ENCODE results near the gene PCED1B.

The PCED1B gene

GRCh38 chr12:47219243-47219642 is 139.8 kb downstream of the PCED1B start:
- Histone ChIP-seq H3K27me3 (ENCODE audit: insufficient read depth, low read length) (no peaks in the 10 kb centered on the region), H3K27ac (ENCODE audit: low read length) (no peak overlapping the region), H3K9ac (ENCODE audit: low read depth, low read length) (no peak overlapping the region), H3K4me3 (ENCODE audit: low read length) (no peak overlapping the region), H3K4me1 (ENCODE audit: insufficient read depth, low read length) (peaks cover 15% of the 10 kb centered on the region; the same call in 1 of the 2 replicates), H3K36me3 (ENCODE audit: insufficient read depth, low read depth, low read length) (no peaks in the 10 kb centered on the region), H3K9me3 (ENCODE audit: insufficient read depth, low read depth, low read length) (no peaks in the 10 kb centered on the region)

- Histone ChIP-seq H3K27ac (ENCODE audit: low read length) (no peak overlapping the region), H3K27me3 (ENCODE audit: insufficient read depth, low read length) (no peaks in the 10 kb centered on the region), H3K36me3 (ENCODE audit: insufficient read depth, low read depth, low read length) (no peaks in the 10 kb centered on the region), H3K9me3 (ENCODE audit: insufficient read depth, low read depth, low read length) (no peaks in the 10 kb centered on the region), H3K4me3 (ENCODE audit: low read length) (no peak overlapping the region), H3K4me1 (ENCODE audit: insufficient read depth, low read length) (peaks cover 31% of the 10 kb centered on the region; the same call in 1 of the 2 replicates), H3K9ac (ENCODE audit: low read depth, low read length) (no peak overlapping the region)
Measured at GRCh38 chr12:47221256-47222023, 142.0 kb downstream of the PCED1B start.

GRCh38 chr12:47222520-47223030 is 143.2 kb downstream of the PCED1B start:
- H3K9ac ChIP-seq (ENCODE audit: low read depth, low read length): peak overlapping the region; percentile 76; the same call in 1 of the 2 replicates

GRCh38 chr12:47223031-47223847 is 143.8 kb downstream of the PCED1B start:
- Histone ChIP-seq H3K9ac (ENCODE audit: low read depth, low read length) (peak overlapping the region; percentile 76; the same call in 1 of the 2 replicates), H3K4me3 (ENCODE audit: low read length) (peak overlapping the region; percentile 52), H3K4me1 (ENCODE audit: insufficient read depth, low read length) (peaks cover 31% of the 10 kb centered on the region; the same call in 1 of the 2 replicates)

More at GRCh38 chr12:47222520-47223030, 143.2 kb downstream of the PCED1B start:
- Histone ChIP-seq H3K4me1 (ENCODE audit: insufficient read depth, low read length) (peaks cover 31% of the 10 kb centered on the region; the same call in 1 of the 2 replicates), H3K36me3 (ENCODE audit: insufficient read depth, low read depth, low read length) (no peaks in the 10 kb centered on the region), H3K4me3 (ENCODE audit: low read length) (peak overlapping the region; percentile 52), H3K27me3 (ENCODE audit: insufficient read depth, low read length) (no peaks in the 10 kb centered on the region), H3K9me3 (ENCODE audit: insufficient read depth, low read depth, low read length) (no peaks in the 10 kb centered on the region), H3K27ac (ENCODE audit: low read length) (peak overlapping the region; percentile 96)

GRCh38 chr12:47223848-47224213 is 144.4 kb downstream of the PCED1B start:
- peak overlapping the region; percentile 81 for H3K27ac ChIP-seq (ENCODE audit: low read length)
- H3K9ac ChIP-seq (ENCODE audit: low read depth, low read length): peak overlapping the region; percentile 76; the same call in 1 of the 2 replicates
- no peaks in the 10 kb centered on the region for H3K36me3 ChIP-seq (ENCODE audit: insufficient read depth, low read depth, low read length)
- H3K4me3 ChIP-seq (ENCODE audit: low read length): peak overlapping the region; percentile 52
- peaks cover 31% of the 10 kb centered on the region; the same call in 1 of the 2 replicates for H3K4me1 ChIP-seq (ENCODE audit: insufficient read depth, low read length)
- H3K27me3 ChIP-seq (ENCODE audit: insufficient read depth, low read length): no peaks in the 10 kb centered on the region
- H3K9me3 ChIP-seq (ENCODE audit: insufficient read depth, low read depth, low read length): no peaks in the 10 kb centered on the region

More at GRCh38 chr12:47223031-47223847, 143.8 kb downstream of the PCED1B start:
- H3K27me3 ChIP-seq (ENCODE audit: insufficient read depth, low read length): no peaks in the 10 kb centered on the region
- no peaks in the 10 kb centered on the region for H3K9me3 ChIP-seq (ENCODE audit: insufficient read depth, low read depth, low read length)
- no peaks in the 10 kb centered on the region for H3K36me3 ChIP-seq (ENCODE audit: insufficient read depth, low read depth, low read length)
- peak overlapping the region; percentile 96 for H3K27ac ChIP-seq (ENCODE audit: low read length)

- H3K27me3 ChIP-seq (ENCODE audit: insufficient read depth, low read length): no peaks in the 10 kb centered on the region
- H3K9ac ChIP-seq (ENCODE audit: low read depth, low read length): peak overlapping the region; percentile 76; the same call in 1 of the 2 replicates
- peak overlapping the region; percentile 81 for H3K27ac ChIP-seq (ENCODE audit: low read length)
- no peaks in the 10 kb centered on the region for H3K36me3 ChIP-seq (ENCODE audit: insufficient read depth, low read depth, low read length)
- H3K4me3 ChIP-seq (ENCODE audit: low read length): peak overlapping the region; percentile 52; the same call in 1 of the 2 replicates
- peaks cover 31% of the 10 kb centered on the region; the same call in 1 of the 2 replicates for H3K4me1 ChIP-seq (ENCODE audit: insufficient read depth, low read length)
- no peaks in the 10 kb centered on the region for H3K9me3 ChIP-seq (ENCODE audit: insufficient read depth, low read depth, low read length)
Measured at GRCh38 chr12:47224563-47225133, 145.2 kb downstream of the PCED1B start.

GRCh38 chr12:47225356-47225755 is 145.9 kb downstream of the PCED1B start:
- Histone ChIP-seq H3K27ac (ENCODE audit: low read length) (no peak overlapping the region), H3K4me3 (ENCODE audit: low read length) (no peak overlapping the region), H3K27me3 (ENCODE audit: insufficient read depth, low read length) (no peaks in the 10 kb centered on the region), H3K9ac (ENCODE audit: low read depth, low read length) (peak overlapping the region; percentile 76; the same call in 1 of the 2 replicates), H3K9me3 (ENCODE audit: insufficient read depth, low read depth, low read length) (no peaks in the 10 kb centered on the region), H3K36me3 (ENCODE audit: insufficient read depth, low read depth, low read length) (no peaks in the 10 kb centered on the region), H3K4me1 (ENCODE audit: insufficient read depth, low read length) (peaks cover 31% of the 10 kb centered on the region; the same call in 1 of the 2 replicates)

GRCh38 chr12:47226199-47226598 is 146.8 kb downstream of the PCED1B start:
- Histone ChIP-seq H3K9ac (ENCODE audit: low read depth, low read length) (no peak overlapping the region; the same call in 1 of the 2 replicates), H3K4me1 (ENCODE audit: insufficient read depth, low read length) (peaks cover 31% of the 10 kb centered on the region; the same call in 1 of the 2 replicates), H3K27ac (ENCODE audit: low read length) (no peak overlapping the region), H3K9me3 (ENCODE audit: insufficient read depth, low read depth, low read length) (no peaks in the 10 kb centered on the region), H3K36me3 (ENCODE audit: insufficient read depth, low read depth, low read length) (no peaks in the 10 kb centered on the region), H3K27me3 (ENCODE audit: insufficient read depth, low read length) (no peaks in the 10 kb centered on the region), H3K4me3 (ENCODE audit: low read length) (no peak overlapping the region)

- no peak overlapping the region for H3K4me3 ChIP-seq (ENCODE audit: low read length)
- no peak overlapping the region for H3K27ac ChIP-seq (ENCODE audit: low read length)
- H3K36me3 ChIP-seq (ENCODE audit: insufficient read depth, low read depth, low read length): no peaks in the 10 kb centered on the region
- no peak overlapping the region for H3K9ac ChIP-seq (ENCODE audit: low read depth, low read length)
- H3K4me1 ChIP-seq (ENCODE audit: insufficient read depth, low read length): peaks cover 20% of the 10 kb centered on the region; the same call in 1 of the 2 replicates
- no peaks in the 10 kb centered on the region for H3K27me3 ChIP-seq (ENCODE audit: insufficient read depth, low read length)
- H3K9me3 ChIP-seq (ENCODE audit: insufficient read depth, low read depth, low read length): no peaks in the 10 kb centered on the region
Measured at GRCh38 chr12:47228802-47229201, 149.4 kb downstream of the PCED1B start.

GRCh38 chr12:47231456-47231855 is 152.0 kb downstream of the PCED1B start:
- H3K4me1 ChIP-seq (ENCODE audit: insufficient read depth, low read length): no peaks in the 10 kb centered on the region

GRCh38 chr12:47234576-47235141 is 155.2 kb downstream of the PCED1B start:
- no peaks in the 10 kb centered on the region for H3K27me3 ChIP-seq (ENCODE audit: insufficient read depth, low read length)
- no peaks in the 10 kb centered on the region for H3K4me1 ChIP-seq (ENCODE audit: insufficient read depth, low read length)
- H3K9me3 ChIP-seq (ENCODE audit: insufficient read depth, low read depth, low read length): no peaks in the 10 kb centered on the region
- H3K4me3 ChIP-seq (ENCODE audit: low read length): no peak overlapping the region
- H3K27ac ChIP-seq (ENCODE audit: low read length): no peak overlapping the region
- no peaks in the 10 kb centered on the region for H3K36me3 ChIP-seq (ENCODE audit: insufficient read depth, low read depth, low read length)
- no peak overlapping the region for H3K9ac ChIP-seq (ENCODE audit: low read depth, low read length)

More at GRCh38 chr12:47231456-47231855, 152.0 kb downstream of the PCED1B start:
- no peak overlapping the region for H3K4me3 ChIP-seq (ENCODE audit: low read length)
- H3K27me3 ChIP-seq (ENCODE audit: insufficient read depth, low read length): no peaks in the 10 kb centered on the region
- H3K9me3 ChIP-seq (ENCODE audit: insufficient read depth, low read depth, low read length): no peaks in the 10 kb centered on the region
- no peak overlapping the region for H3K9ac ChIP-seq (ENCODE audit: low read depth, low read length)
- no peak overlapping the region for H3K27ac ChIP-seq (ENCODE audit: low read length)
- no peaks in the 10 kb centered on the region for H3K36me3 ChIP-seq (ENCODE audit: insufficient read depth, low read depth, low read length)
